ENCODE data around the gene RFC5.

Gene RFC5, protein sequence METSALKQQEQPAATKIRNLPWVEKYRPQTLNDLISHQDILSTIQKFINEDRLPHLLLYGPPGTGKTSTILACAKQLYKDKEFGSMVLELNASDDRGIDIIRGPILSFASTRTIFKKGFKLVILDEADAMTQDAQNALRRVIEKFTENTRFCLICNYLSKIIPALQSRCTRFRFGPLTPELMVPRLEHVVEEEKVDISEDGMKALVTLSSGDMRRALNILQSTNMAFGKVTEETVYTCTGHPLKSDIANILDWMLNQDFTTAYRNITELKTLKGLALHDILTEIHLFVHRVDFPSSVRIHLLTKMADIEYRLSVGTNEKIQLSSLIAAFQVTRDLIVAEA

DNA sequence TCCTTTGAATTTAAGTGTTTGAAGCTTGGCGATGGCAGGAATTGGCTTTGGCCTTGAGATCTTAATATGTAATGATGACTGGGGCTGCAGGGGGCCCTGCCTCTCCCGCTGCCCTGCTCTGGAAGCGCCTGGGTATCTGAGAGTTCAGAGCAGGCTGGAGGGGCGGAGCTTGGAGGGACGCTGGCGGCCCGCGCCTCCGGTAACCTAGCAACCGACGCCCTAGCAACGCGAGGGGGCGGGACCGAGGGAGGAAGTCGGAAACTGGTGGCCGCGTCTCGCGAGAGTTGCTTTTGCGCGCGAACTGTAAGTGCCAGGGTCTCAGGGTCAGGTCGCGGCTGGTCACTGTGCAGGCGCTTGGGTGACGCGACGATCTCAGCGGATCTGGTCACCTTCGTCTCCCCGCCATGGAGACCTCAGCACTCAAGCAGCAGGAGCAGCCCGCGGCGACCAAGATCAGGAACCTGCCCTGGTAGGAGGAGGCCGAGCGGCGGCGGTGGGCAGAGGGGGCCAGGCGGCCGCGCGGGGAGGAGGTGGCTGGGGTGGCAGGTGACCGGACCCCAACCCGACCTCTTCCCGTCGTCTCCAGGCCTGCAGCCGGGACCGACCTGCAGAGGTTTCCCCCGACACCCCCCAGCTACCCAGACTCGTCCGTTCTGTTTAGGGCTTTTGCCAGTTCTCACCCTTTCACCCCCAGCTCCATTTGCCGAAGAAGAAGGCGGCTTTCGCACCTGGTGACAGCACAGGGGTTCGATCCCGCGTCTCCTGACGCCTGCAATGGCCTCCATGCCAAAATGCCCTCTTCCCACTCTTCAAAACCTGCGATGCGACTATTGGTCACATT, at the start of gene RFC5:
Gene RFC5, plus strand, starts transcription at position 280 of the 841 bp plus-strand sequence. Its CDS starts 125 bp downstream, at position 405.
- CTCF ChIA-PET = interaction anchor here (0.6 to 1.5 kb wide), 3 partner anchors 19 to 780 kb away, joined by 3 to 5 read pairs (median 4); no protein-coding TSS in a partner anchor
- peak; percentile 99 for DNase-seq
- peaks cover 19% of the 10 kb centered on the region for H3K27me3 Mint-ChIP-seq
- H3K36me3 Mint-ChIP-seq = peaks cover 25% of the 10 kb centered on the region
- peaks cover 31% of the 10 kb centered on the region for H3K4me1 Mint-ChIP-seq
- peak within 1 kb of the TSS; percentile 87 for H3K4me3 Mint-ChIP-seq
- H3K27ac Mint-ChIP-seq = peak within 1 kb of the TSS; percentile 84
- peaks cover 4% of the 10 kb centered on the region for H3K9me3 Mint-ChIP-seq

DNA sequence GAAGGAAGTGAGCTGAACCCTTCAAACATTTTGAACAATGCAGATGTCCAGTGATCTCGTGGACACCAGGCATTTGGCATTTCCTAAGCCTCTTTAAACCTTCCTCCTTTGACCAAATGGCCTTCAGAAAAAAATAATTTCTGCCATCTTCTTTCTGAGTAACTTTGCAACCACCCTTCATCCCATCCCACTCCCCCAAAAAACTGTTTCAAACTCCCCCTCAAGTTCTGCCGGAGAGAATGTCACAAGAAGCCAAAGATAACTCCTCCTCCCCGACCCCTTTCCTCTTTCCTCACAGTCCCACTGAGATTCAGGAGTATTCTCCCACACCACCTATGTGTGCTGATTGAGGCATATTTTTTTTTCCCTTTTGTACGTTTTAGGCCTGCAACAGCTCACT, 49.5 kb upstream of the RFC5 start:
- peaks cover 8% of the 10 kb centered on the region for H3K4me1 Mint-ChIP-seq
- DNase-seq = no peak
- H3K9me3 Mint-ChIP-seq = peaks cover 10% of the 10 kb centered on the region
- H3K36me3 Mint-ChIP-seq = no peaks in the 10 kb centered on the region
- CTCF ChIA-PET = no interaction called here
- H3K4me3 Mint-ChIP-seq = no peak overlapping the region
- H3K27me3 Mint-ChIP-seq = peaks cover 56% of the 10 kb centered on the region
- no peak overlapping the region for H3K27ac Mint-ChIP-seq

DNA sequence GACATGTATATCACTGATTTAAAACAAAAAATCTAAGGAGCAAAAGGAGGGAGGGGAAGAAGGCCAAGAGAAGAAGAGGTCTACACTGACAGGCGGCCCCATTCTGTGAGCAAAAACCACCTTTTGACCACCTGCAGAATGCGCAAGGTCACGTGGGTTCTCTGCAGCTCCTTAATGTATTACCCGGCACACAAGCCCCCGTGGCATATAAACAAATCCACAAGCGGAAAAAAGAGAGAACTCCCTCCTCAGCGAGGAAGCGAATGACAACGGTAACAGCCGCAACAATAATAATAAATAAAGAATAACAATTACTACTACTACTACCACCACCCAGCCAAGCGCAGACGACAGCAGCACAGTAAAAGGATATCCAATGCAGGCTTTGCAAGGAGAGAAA, 49.0 kb upstream of the RFC5 start:
- H3K27me3 Mint-ChIP-seq = peaks cover 61% of the 10 kb centered on the region
- H3K4me1 Mint-ChIP-seq = peaks cover 8% of the 10 kb centered on the region
- no peak for DNase-seq
- no peak overlapping the region for H3K4me3 Mint-ChIP-seq
- CTCF ChIA-PET = no interaction called here
- H3K36me3 Mint-ChIP-seq = no peaks in the 10 kb centered on the region
- H3K27ac Mint-ChIP-seq = no peak overlapping the region
- H3K9me3 Mint-ChIP-seq = peaks cover 10% of the 10 kb centered on the region

DNA sequence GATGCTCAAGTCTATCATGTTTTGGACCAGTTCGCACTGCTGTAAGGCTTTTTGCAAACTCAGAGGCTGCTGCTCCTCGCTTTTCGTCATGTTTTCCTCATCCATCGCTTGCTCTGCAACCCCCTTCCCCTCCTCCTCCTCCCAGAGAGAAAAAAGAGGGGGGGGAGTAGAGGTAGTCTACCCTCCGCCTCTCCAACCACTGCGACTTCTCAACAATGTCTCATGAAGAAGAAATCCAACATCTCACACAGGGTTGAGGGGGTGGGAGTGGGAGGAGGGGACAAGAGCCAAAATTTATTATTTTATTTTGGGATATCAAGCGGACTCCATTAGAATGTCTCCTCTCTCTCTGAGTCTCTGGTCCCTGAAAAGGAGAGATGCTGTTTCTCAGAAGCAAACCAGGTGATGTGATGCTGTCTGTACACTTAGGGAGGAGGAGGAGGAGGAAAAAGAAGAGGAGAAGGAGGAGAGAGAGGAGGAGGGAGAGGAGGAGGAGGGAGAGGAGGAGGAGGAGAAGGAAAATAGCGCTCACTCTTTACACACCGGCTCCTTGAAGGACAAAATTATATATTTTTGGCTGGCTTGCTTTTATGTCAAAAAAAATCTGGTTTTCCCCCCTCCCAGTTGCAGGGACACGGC, 48.2 kb upstream of the RFC5 start:
- Mint-ChIP-seq H3K4me1 (peaks cover 8% of the 10 kb centered on the region), H3K4me3 (peak overlapping the region; percentile 69), H3K27me3 (peaks cover 62% of the 10 kb centered on the region), H3K9me3 (peaks cover 10% of the 10 kb centered on the region), H3K27ac (no peak overlapping the region), H3K36me3 (no peaks in the 10 kb centered on the region)
- CTCF ChIA-PET = no interaction called here
- DNase-seq = no peak

DNA sequence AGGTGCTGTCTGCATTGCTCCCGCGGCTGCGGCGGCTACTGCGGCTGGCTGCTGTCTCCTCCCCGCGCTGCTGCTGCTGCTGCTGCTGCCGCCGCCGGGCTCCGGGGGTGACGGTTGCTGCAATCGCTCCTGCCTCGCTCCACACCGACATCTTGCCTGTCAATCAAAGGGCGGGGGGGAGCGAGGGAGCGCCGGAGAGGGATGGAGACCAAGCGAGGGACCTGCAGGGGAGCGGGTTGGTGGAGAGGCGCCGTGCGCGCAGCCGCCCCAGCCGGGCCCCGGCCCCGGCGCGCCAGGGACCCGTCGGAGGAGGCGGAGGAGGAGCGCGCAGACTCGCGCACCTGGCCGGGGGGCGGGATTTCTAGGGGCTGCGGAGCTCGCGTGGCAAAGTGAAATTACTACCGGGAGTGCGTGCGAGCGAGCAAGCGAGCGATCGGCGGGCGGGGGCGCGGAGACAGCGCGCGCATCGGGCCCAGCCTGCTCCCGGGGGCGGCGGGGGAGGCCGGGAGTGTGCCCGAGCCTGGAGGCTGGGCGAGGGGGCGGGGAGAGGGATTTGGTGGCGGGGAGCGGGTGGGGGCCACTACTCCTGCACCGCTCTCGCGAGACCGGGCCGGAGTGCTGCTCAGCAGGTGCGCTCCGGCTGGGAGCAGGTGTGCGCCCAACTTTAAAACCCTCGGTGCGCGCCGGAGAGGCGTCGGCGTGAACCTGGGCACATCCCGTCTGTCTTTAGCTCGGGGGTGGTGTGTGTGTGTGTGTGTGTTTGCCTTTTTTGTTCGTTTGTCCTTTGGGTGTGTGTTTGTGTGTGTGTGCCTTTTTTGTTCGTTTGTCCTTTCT, 47.5 kb upstream of the RFC5 start, which contains the start of gene KSR2:
Gene KSR2, minus strand, starts transcription at position 165 of the 834 bp plus-strand sequence. CDS start 735 bp downstream, outside the sequence.
- Mint-ChIP-seq H3K36me3 (no peaks in the 10 kb centered on the region), H3K4me3 (peak within 1 kb of the TSS; percentile 69), H3K27me3 (peaks cover 62% of the 10 kb centered on the region), H3K9me3 (peaks cover 10% of the 10 kb centered on the region), H3K27ac (no peak within 1 kb of the TSS), H3K4me1 (peaks cover 8% of the 10 kb centered on the region)
- DNase-seq = peak; percentile 69
- CTCF ChIA-PET = no interaction called here

DNA sequence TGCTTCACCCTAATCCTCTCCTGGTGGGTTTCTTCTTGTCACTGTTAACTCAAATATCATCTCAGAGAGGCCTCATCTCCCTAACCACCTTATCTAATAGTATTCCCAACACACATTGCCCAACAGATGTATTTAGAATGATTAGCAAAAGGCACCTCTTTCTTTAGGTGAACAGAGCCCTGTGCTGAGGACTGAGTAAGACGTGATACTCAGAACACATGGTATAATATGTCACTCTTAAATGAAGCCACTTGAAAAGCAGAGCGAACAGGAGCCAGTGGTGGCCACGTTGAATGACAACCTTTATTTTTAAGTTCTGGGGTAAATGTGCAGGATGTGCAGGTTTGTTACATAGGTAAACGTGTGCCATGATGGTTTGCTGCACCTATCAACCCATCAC, 46.2 kb upstream of the RFC5 start:
- Mint-ChIP-seq H3K27ac (no peak overlapping the region), H3K4me3 (peak overlapping the region; percentile 19), H3K36me3 (no peaks in the 10 kb centered on the region), H3K9me3 (peaks cover 10% of the 10 kb centered on the region), H3K27me3 (peaks cover 62% of the 10 kb centered on the region), H3K4me1 (peaks cover 8% of the 10 kb centered on the region)
- CTCF ChIA-PET = no interaction called here
- no peak for DNase-seq

DNA sequence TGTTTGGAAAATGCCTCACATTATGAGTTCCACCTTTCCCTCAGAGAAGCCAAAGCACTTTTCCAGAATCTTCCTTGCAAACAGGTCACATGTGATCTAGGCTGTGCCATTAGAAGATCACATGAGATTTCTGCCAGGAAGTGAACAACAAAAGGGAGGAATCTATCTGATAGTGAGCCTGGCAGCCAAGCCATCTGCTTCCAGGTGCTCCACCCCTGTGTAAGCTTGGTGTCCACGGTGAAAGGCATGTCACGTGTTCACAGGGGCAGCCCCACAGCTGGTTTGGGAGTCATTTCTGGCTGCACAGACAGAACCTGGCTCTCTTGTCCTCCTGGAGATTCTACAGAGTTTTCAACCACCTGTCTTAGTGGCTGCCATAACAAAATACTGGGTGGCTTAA, 44.2 kb upstream of the RFC5 start:
- no peak for DNase-seq
- CTCF ChIA-PET = no interaction called here
- Mint-ChIP-seq H3K27me3 (peaks cover 46% of the 10 kb centered on the region), H3K4me3 (no peak overlapping the region), H3K36me3 (no peaks in the 10 kb centered on the region), H3K9me3 (peaks cover 10% of the 10 kb centered on the region), H3K4me1 (peaks cover 8% of the 10 kb centered on the region), H3K27ac (no peak overlapping the region)

DNA sequence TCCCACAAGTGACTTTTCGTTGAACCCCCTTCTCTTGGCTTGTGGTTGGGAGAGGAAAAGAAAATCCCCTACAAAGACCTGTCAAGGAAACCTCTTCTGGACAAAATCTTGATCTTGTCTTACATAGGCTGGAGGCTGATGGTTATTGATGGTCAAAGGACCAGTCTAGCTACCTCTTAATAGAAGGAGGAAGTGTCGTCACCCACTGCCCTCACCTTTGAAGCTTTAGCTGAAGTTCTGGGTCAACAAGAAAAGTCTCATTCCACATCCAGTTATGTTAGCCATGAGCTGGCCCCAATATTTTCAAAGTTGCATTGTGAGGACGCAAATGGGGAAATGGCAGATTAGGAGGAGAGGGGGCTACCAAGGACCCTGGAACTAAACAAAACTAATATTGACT, 41.5 kb upstream of the RFC5 start:
- Mint-ChIP-seq H3K27ac (no peak overlapping the region), H3K27me3 (peaks cover 23% of the 10 kb centered on the region), H3K36me3 (no peaks in the 10 kb centered on the region), H3K9me3 (peaks cover 10% of the 10 kb centered on the region), H3K4me3 (no peak overlapping the region), H3K4me1 (no peaks in the 10 kb centered on the region)
- DNase-seq = no peak
- CTCF ChIA-PET = no interaction called here

DNA sequence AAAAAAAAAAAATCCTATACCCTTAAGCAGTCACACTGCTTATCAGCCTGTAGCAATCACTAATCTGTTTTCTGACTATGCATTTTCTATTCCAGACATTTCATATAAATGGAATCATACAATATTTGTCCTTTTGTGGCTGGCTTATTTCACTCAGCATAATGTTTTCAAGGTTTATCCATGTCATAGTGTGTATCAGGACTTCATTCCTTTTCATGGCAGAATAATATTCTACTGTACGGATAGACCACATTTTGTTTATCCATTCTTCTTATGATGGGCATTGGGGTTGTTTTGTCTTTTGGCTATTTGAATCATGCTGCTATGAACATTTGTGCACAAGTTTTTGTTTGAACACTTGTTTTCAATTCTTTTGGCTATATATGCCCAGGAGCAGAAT, 39.1 kb upstream of the RFC5 start:
- no peaks in the 10 kb centered on the region for H3K4me1 Mint-ChIP-seq
- no peak overlapping the region for H3K27ac Mint-ChIP-seq
- H3K9me3 Mint-ChIP-seq = no peaks in the 10 kb centered on the region
- DNase-seq = no peak
- CTCF ChIA-PET = interaction anchor here (0.6 kb wide), 1 partner anchor 1160 kb away, joined by 3 read pairs; no protein-coding TSS in a partner anchor
- no peaks in the 10 kb centered on the region for H3K36me3 Mint-ChIP-seq
- H3K27me3 Mint-ChIP-seq = peaks cover 6% of the 10 kb centered on the region
- no peak overlapping the region for H3K4me3 Mint-ChIP-seq

DNA sequence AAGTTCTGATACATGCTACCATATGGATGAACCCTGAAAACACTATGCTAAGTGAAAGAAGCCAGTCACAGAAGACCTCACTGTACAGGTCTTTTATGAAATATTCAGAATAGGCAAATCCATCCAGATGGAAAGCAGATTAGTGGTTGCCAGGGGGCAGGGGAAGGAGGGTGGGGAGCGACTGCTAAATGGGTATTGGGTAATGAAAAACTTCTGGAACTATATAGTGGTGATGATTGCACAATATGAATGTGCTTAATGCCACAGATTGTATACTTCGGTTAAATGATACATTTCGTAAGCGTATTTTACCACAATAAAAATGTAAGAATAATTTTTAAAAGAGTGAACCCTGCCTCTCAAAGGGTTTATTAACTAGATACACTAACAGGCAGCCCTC, 35.9 kb upstream of the RFC5 start:
- no peaks in the 10 kb centered on the region for H3K36me3 Mint-ChIP-seq
- CTCF ChIA-PET = no interaction called here

DNA sequence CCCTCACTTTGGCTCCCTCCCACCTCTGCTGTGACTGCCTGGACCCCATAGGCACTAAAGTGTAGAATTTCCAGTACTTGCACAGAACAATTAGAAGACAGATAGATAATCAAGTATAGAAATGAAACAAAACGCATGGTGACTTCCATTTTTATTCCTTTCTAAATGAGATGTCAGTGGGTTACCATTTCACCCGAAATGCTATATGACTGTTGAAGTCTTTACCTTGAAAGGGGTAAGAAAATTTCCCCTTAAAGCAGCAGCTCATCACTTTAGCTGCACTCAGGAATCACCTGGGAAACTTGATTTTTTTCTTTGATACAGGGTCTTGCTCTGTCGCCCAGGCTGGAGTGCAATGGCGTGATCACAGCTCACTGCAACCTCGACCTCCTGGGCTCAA, 35.2 kb upstream of the RFC5 start:
- Mint-ChIP-seq H3K27ac (no peak overlapping the region), H3K9me3 (no peaks in the 10 kb centered on the region), H3K36me3 (no peaks in the 10 kb centered on the region), H3K4me3 (no peak overlapping the region), H3K27me3 (peaks cover 8% of the 10 kb centered on the region), H3K4me1 (no peaks in the 10 kb centered on the region)
- DNase-seq = no peak
- CTCF ChIA-PET = no interaction called here

More for the DNA sequence above, 35.9 kb upstream of the RFC5 start:
- Mint-ChIP-seq H3K9me3 (no peaks in the 10 kb centered on the region), H3K4me3 (no peak overlapping the region), H3K4me1 (no peaks in the 10 kb centered on the region), H3K27ac (no peak overlapping the region), H3K27me3 (peaks cover 7% of the 10 kb centered on the region)
- no peak for DNase-seq

DNA sequence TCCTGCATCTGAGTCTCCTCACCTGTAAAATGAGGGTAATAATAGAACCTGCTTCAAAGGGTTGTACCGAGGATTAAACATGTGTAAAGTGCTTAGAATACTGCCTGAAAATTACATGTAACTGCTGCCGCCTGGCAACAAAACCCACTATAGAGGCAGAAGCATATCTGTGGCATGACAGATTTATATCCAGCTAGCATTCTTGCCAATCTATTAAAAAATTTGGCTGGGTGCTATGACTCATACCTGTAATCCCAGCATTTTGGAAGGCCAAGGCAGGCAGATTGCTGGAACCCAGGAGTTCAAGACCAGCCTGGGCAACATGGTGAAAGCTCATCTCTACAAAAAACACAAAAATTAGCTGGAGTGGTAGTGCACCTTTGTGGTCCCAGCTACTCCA, 31.3 kb upstream of the RFC5 start:
- no peaks in the 10 kb centered on the region for H3K4me1 Mint-ChIP-seq
- peaks cover 4% of the 10 kb centered on the region for H3K27me3 Mint-ChIP-seq
- H3K27ac Mint-ChIP-seq = no peak overlapping the region
- no peak overlapping the region for H3K4me3 Mint-ChIP-seq
- CTCF ChIA-PET = interaction anchor here (1.0 kb wide), 1 partner anchor 110 kb away, joined by 3 read pairs; no protein-coding TSS in a partner anchor
- H3K36me3 Mint-ChIP-seq = no peaks in the 10 kb centered on the region
- peaks cover 3% of the 10 kb centered on the region for H3K9me3 Mint-ChIP-seq
- DNase-seq = no peak

DNA sequence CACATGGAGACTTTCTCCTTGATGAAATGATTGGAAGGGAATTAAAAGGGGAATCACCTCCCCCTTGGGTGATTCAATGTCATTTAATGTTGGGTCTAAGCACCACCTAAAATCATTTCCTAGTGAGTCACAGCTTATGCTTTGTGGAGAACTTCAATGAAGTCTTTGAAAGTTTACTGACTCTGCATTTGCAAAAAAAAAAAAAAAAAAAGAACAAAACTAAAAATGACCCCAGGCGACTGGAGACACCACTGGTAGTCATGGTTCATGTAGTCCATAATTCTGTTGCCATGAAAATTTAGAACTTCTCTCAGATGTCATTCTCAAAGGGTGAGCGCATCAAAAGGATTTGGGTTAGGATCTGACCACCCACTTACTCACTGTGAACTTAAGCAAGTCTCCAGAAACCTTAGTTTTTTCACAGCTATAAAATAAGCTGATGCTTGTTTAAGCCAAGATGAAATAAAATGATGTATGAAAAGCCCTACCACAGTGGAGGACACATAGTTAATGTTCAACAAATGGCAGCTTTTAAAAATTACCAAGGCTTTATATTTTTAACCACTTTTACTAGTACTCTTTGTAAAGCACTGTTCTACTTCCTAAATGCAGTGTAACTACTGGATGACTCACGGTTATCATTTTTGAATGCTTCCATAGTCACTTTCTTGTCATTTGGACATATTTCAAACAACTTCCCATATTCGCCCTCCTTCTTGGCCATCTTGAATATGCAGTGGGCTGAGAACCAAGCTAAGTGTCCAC, 29.6 kb upstream of the RFC5 start:
- peaks cover 4% of the 10 kb centered on the region for H3K27me3 Mint-ChIP-seq
- no peak for DNase-seq
- CTCF ChIA-PET = interaction anchor here (0.6 kb wide), 1 partner anchor 47 kb away, joined by 3 read pairs; no protein-coding TSS in a partner anchor
- H3K4me3 Mint-ChIP-seq = no peak overlapping the region
- no peaks in the 10 kb centered on the region for H3K36me3 Mint-ChIP-seq
- H3K4me1 Mint-ChIP-seq = no peaks in the 10 kb centered on the region
- no peak overlapping the region for H3K27ac Mint-ChIP-seq
- peaks cover 3% of the 10 kb centered on the region for H3K9me3 Mint-ChIP-seq
